Neural crest cell (in vitro differentiated cells): ENCODE results near the gene FBXL3. TPM values are rescaled to one million over a fixed set of nuclear protein-coding genes. Genes with fewer than 3 reads are reported as not detected.

ENCODE experiments used
- DNase-seq: peaks from one replicate; pipeline ENCODE4 v3.0.0; 2021; ENCODE audit warnings: low read depth, mixed read lengths, low spot score
- H3K27ac Mint-ChIP-seq: one replicate; pipeline ENCODE4 v1.8.0; 2021; ENCODE audit warnings: mild to moderate bottlenecking, mixed read lengths; ENCODE audit not compliant: unreplicated experiment
- H3K27me3 Mint-ChIP-seq: 2 replicates; pipeline ENCODE4 v1.8.0; 2021; ENCODE audit warnings: low read depth, mild to moderate bottlenecking, mixed read lengths
- H3K36me3 Mint-ChIP-seq: 2 replicates; pipeline ENCODE4 v1.8.0; 2021; ENCODE audit warnings: low read depth, mild to moderate bottlenecking, mixed read lengths
- H3K4me1 Mint-ChIP-seq: 2 replicates; pipeline ENCODE4 v1.8.0; 2021; ENCODE audit warnings: mixed read lengths
- H3K4me3 Mint-ChIP-seq: one replicate; pipeline ENCODE4 v1.8.0; 2021; ENCODE audit warnings: mild to moderate bottlenecking, mixed read lengths
- H3K9me3 Mint-ChIP-seq: 2 replicates; pipeline ENCODE4 v1.8.0; 2021; ENCODE audit warnings: mixed read lengths
- CTCF ChIP-seq: fragments of 200-600 bp; sonication (generic); conservative IDR thresholded peaks from 2 replicates; pipeline ENCODE4 v1.5.0; 2021; ENCODE audit warnings: antibody characterized with exemption, mild to moderate bottlenecking
- total RNA-seq: library from RNA; stranded (reverse); gene quantifications from 2 replicates; pipeline ENCODE4 v1.2.1, GENCODE V29; 2021

FBXL3 gene
- total RNA-seq, 1 donor from 2014 or later: 21.7 TPM

GRCh38 chr13:77036279-77036678, 9.3 kb upstream of the FBXL3 start:
- no peak for DNase-seq
- peaks cover 7% of the 10 kb centered on the region for H3K9me3 Mint-ChIP-seq
- H3K27me3 Mint-ChIP-seq: no peaks in the 10 kb centered on the region
- H3K4me3 Mint-ChIP-seq: no peak overlapping the region
- no peaks in the 10 kb centered on the region for H3K4me1 Mint-ChIP-seq
- no peak for TF ChIP-seq CTCF
- H3K36me3 Mint-ChIP-seq: peaks cover 3% of the 10 kb centered on the region
- no peak overlapping the region for H3K27ac Mint-ChIP-seq

- DNase-seq: no peak
- H3K27ac Mint-ChIP-seq: no peak overlapping the region
- H3K27me3 Mint-ChIP-seq: no peaks in the 10 kb centered on the region
- H3K9me3 Mint-ChIP-seq: peaks cover 7% of the 10 kb centered on the region
- H3K4me3 Mint-ChIP-seq: no peak overlapping the region
- no peaks in the 10 kb centered on the region for H3K36me3 Mint-ChIP-seq
- TF ChIP-seq CTCF: no peak
- H3K4me1 Mint-ChIP-seq: no peaks in the 10 kb centered on the region
These were observed 7.9 kb upstream of the FBXL3 start for GRCh38 chr13:77034881-77035280.

GRCh38 chr13:77033717-77034302, 6.9 kb upstream of the FBXL3 start:
- H3K9me3 Mint-ChIP-seq: peaks cover 7% of the 10 kb centered on the region
- H3K27ac Mint-ChIP-seq: no peak overlapping the region
- DNase-seq: no peak
- peaks cover 4% of the 10 kb centered on the region for H3K4me1 Mint-ChIP-seq
- no peaks in the 10 kb centered on the region for H3K27me3 Mint-ChIP-seq
- no peaks in the 10 kb centered on the region for H3K36me3 Mint-ChIP-seq
- H3K4me3 Mint-ChIP-seq: no peak overlapping the region
- TF ChIP-seq CTCF: no peak

- no peak for DNase-seq
- Mint-ChIP-seq H3K27ac (no peak overlapping the region), H3K9me3 (peaks cover 7% of the 10 kb centered on the region), H3K4me3 (peak overlapping the region; percentile 6), H3K4me1 (peaks cover 21% of the 10 kb centered on the region), H3K27me3 (no peaks in the 10 kb centered on the region), H3K36me3 (peaks cover 3% of the 10 kb centered on the region)
- no peak for TF ChIP-seq CTCF
These were observed 4.8 kb upstream of the FBXL3 start for GRCh38 chr13:77031656-77032243.

- Mint-ChIP-seq H3K4me1 (peaks cover 40% of the 10 kb centered on the region), H3K27ac (no peak overlapping the region), H3K9me3 (peaks cover 4% of the 10 kb centered on the region), H3K36me3 (peaks cover 3% of the 10 kb centered on the region), H3K27me3 (no peaks in the 10 kb centered on the region), H3K4me3 (peak overlapping the region; percentile 54)
- no peak for DNase-seq
- TF ChIP-seq CTCF: no peak
These were observed 2.5 kb upstream of the FBXL3 start for GRCh38 chr13:77029436-77029835.
